GM18951 (cell line): Measurements from ENCODE around the gene PRDM2.
A peak's percentile ranks its signal among the peaks of the same experiment; 100 is the strongest.

Experiments used
- POLR2A ChIP-seq: IDR thresholded peaks from 4 replicates; pipeline ENCODE4 v1.6.1; 2011; ENCODE audit warnings: mild to moderate bottlenecking; ENCODE audit not compliant: insufficient read length, insufficient read depth; ENCODE audit errors: extremely low read depth
- in situ Hi-C: fragments of 300-500 bp; cut with MboI; formaldehyde crosslinking; loops from one replicate; pipeline ENCODE4 v1.12.0; 2022; ENCODE audit warnings: low sequenced_read_pairs, mixed read lengths, inconsistent platforms; ENCODE audit not compliant: unreplicated experiment

Gene PRDM2

DNA sequence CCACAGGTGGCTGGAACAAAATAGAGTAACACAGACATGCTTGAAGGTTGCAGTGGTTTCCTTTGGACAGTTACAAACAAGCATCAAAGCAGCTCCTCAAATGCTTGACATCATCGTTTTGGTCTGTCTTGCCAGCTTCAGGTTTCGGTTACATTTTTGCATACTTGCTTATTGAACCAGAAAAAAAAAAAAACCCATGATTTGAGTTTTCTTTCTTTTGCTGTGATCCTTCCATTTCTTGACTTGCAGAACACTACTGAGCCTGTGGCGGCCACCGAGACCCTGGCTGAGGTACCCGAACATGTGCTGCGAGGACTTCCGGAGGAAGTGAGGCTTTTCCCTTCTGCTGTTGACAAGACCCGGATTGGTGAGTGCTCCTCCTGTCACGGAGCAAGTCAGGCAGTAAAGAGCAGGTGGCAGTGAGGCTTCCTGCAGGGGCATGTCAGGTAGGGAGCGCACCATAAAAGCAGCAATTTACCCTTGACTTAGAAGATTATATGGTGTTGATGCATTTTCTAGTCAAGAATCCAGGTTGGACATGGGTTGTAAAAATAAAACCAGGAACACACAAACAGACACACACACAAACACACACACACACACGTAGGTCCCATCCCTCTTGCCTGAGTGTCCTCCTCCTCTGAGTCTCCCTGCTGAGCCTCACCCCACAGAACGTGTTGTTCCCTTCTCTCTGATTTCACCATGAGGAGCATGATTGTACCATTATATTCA lies 30.9 kb downstream of the PRDM2 start:
- peak; percentile 74 for TF ChIP-seq POLR2A
- in situ Hi-C loops = no loop called here

- in situ Hi-C loops = no loop called here
- TF ChIP-seq POLR2A = no peak
These were observed 31.9 kb downstream of the PRDM2 start for GRCh38 chr1:13731897-13732296.

GRCh38 chr1:13732971-13733667 lies 33.1 kb downstream of the PRDM2 start:
- no peak for TF ChIP-seq POLR2A
- in situ Hi-C loops = no loop called here

DNA sequence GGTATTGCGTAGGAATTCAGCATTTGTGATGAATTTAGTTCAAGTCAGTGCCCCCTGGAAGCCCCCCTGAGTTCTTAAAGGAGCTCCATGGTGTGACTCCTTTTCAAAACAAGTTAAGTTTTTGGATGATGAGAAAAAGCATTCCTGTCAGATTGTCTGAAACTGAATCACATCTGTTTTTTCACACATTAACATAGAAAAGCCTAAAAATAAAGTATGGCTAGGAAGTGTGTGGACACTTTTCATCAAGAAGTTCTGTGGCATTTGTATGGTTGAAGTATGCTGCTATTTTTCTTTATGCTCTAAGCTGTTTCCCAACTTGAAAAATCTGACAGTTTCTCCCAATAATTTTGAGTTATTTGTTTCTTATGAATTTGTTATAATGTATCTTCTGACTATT lies 33.7 kb downstream of the PRDM2 start:
- in situ Hi-C loops = no loop called here
- TF ChIP-seq POLR2A = no peak

DNA sequence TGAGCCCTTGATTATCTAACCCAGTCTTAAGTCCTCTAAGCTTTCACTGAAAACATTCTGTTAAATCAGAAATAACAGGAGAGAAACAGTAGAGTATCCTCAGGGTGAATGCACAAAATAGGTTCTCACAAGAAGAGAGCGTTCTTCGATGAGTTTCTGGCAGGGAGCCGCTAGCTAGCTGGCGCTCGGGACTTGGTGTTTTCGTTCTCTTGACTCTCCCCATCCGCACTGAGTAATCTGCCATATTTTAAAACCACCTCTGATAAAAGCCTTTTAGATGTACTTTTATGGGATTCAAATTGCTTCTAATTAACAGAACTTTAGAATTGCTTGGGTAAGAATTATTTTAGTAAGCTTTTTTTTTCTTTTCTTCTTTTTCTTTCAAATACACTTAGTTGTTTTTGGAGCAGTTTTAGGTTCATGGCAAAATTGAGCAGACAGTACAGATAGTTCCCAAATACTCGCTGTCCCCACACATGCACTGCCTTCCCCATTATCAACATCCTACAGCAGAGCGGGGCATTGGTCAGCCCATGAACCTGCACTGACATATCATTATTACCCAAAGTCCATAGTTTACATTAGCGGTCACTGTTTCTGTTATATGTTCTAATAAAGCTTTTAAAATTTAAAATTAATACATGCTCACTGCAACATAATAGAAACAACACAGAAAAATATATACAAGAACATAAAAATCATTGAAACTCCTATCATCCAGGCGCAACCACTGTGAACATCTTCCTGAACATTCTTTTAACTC lies 35.4 kb downstream of the PRDM2 start:
- no peak for TF ChIP-seq POLR2A
- in situ Hi-C loops = no loop called here

GRCh38 chr1:13737398-13737797 lies 37.4 kb downstream of the PRDM2 start:
- in situ Hi-C loops = no loop called here
- TF ChIP-seq POLR2A = no peak

GRCh38 chr1:13746342-13746741 lies 46.4 kb downstream of the PRDM2 start:
- in situ Hi-C loops = no loop called here
- no peak for TF ChIP-seq POLR2A

GRCh38 chr1:13748610-13749505 lies 48.9 kb downstream of the PRDM2 start:
- in situ Hi-C loops = no loop called here
- TF ChIP-seq POLR2A = peak; percentile 89

DNA sequence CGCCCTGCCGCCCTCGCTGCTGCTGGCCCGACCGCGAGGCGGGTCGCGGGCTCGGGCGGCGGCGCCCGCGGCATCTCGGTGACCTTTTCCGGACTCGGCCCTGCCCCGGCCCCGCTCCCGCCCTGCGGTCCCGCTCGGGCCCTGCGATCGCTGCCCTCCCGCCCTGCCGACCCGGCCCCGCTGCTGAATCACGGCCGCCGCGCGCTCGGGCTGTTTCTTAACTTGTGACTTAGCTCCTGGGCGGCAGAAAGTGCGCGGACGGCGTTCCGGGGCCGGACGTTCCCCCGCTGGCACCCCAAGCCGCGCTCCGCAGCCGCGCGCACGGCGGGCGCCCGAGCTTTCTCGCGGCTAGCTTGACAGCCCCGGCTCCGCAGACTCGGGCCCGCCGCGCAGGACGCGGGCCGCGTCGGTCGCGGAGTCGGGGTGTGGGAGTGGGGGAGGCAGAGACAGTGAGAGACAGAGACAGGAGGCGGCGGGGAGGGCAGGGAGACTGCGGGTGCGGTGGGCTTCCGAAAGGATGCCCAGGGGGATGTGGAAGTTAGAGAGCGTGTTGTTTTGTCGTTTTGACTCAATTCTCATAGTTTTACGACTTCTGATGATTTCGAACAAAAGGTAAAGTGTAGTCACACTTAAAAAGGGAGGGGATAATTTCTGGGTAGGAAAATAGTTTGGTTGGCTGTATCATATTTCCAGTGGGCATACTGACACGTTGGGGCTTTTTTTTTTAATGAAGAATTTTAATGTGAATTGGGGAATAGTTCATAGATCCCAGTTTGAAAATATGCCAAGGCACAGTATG lies 49.8 kb downstream of the PRDM2 start:
- in situ Hi-C loops = no loop called here
- no peak for TF ChIP-seq POLR2A

DNA sequence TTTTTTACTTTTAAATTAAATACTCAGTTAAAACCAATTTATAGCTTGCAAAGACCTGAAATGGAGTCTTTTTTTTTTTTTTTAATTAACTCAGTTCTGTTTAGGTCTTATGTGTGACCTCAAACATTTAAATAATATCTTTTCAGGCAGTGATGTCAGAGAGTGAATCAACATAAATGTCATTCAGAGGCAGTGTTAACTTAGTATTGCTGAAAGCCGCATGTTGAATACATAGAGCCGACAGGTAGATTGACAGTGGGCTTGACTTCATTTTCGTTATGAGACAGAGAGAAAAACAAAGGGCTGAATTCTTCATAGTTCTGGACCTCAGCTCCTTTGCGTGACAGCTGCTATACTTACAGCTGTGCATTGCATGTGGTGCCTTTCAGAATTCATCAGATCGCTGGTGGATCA lies 51.5 kb downstream of the PRDM2 start:
- in situ Hi-C loops = no loop called here
- TF ChIP-seq POLR2A = no peak

DNA sequence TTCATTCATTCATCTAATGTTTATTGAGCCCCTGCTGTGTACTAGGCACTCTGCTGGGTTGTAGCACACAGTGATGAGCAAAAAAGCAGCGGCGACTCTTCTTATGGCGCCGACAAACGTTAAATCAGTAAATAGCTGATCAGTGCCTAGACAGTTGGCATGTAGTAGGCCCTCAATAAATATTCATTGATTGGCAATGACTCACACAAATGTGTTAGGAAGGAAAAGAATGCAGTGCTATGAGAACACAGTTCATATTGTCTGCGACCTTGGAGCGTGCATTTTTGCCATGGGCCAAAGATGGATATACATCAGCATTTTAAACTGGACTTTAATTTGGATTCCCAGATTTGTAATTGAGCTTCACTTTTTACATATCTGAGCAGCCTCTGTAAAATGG lies 52.0 kb downstream of the PRDM2 start:
- no peak for TF ChIP-seq POLR2A
- in situ Hi-C loops = no loop called here

GRCh38 chr1:13752852-13753251 lies 52.9 kb downstream of the PRDM2 start:
- no peak for TF ChIP-seq POLR2A
- in situ Hi-C loops = no loop called here
